SK-N-SH (cell line): ENCODE measurements around the gene ACACA.

Source experiments
- EZH2phosphoT487 ChIP-seq: fragments of 200-600 bp; sonication (generic); IDR thresholded peaks from 2 replicates; pipeline ENCODE4 v1.6.1; 2017; ENCODE audit warnings: low read depth, mixed run types, mild to moderate bottlenecking, antibody characterized with exemption, moderate library complexity, borderline replicate concordance
- FOSL2 ChIP-seq: IDR thresholded peaks from 2 replicates; pipeline ENCODE4 v1.4.0; 2012; ENCODE audit warnings: low read depth, mild to moderate bottlenecking, moderate library complexity, borderline replicate concordance
- MEF2A ChIP-seq: IDR thresholded peaks from 2 replicates; pipeline ENCODE4 v1.4.0; 2012; ENCODE audit warnings: low read depth, borderline replicate concordance
- NFIC ChIP-seq: IDR thresholded peaks from 2 replicates; pipeline ENCODE4 v1.4.0; 2012; ENCODE audit warnings: borderline replicate concordance
- POLR2AphosphoS5 ChIP-seq: IDR thresholded peaks from 2 replicates; pipeline ENCODE4 v1.6.1; 2012; ENCODE audit warnings: low read depth, low read length
- RAD21 ChIP-seq: IDR thresholded peaks from 2 replicates; pipeline ENCODE4 v1.6.1; 2012; ENCODE audit warnings: mild to moderate bottlenecking, low read length
- RFX5 ChIP-seq: IDR thresholded peaks from 2 replicates; pipeline ENCODE4 v1.6.1; 2012; ENCODE audit warnings: mild to moderate bottlenecking, improper control_type of control experiment, low read length
- YY1 ChIP-seq: IDR thresholded peaks from 2 replicates; pipeline ENCODE4 v1.4.0; 2012; ENCODE audit warnings: low read depth, mild to moderate bottlenecking
- TF ChIP-seq, protein P1 (sequence below): fragments of 200-600 bp; sonication (generic); IDR thresholded peaks from 2 replicates; pipeline ENCODE4 v1.6.1; 2017; ENCODE audit warnings: antibody characterized with exemption, mild to moderate bottlenecking, moderate library complexity
- TF ChIP-seq, protein P2 (sequence below): fragments of 150-350 bp; IDR thresholded peaks from 2 replicates; pipeline ENCODE4 v1.6.1; 2016; ENCODE audit warnings: mild to moderate bottlenecking, low read depth, low read length
- TF ChIP-seq, protein P3 (sequence below): IDR thresholded peaks from 2 replicates; pipeline ENCODE4 v1.4.0; 2012; ENCODE audit warnings: low read depth
- TF ChIP-seq, protein P4 (sequence below): IDR thresholded peaks from 2 replicates; pipeline ENCODE4 v1.6.1; 2012; ENCODE audit warnings: mild to moderate bottlenecking, low read depth, low read length, moderate library complexity
- TF ChIP-seq, protein P5 (sequence below): fragments of 150-350 bp; IDR thresholded peaks from 2 replicates; pipeline ENCODE4 v1.6.1; 2017; ENCODE audit warnings: antibody characterized with exemption, low read length, low read depth, borderline replicate concordance

DNA sequence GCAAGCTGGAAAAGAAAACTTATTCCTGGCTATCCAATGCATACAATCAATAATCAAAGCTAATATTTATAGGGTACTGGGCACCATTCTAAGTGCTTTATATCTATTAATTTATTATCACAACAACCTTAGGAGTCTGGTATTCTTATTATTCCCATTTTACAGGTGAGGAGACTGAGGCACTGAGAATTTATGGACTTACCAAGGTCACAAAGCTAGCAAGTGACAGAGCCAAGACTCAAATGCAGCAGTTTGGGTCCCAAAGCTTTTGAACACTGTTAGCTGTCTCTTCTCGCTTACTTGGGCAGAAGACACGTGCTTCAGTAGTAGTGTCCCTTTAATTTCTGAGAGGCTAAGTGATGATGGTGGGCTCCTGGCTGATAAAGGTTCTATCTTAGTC is 305.3 kb downstream of the ACACA start:
- TF ChIP-seq, protein P1, sequence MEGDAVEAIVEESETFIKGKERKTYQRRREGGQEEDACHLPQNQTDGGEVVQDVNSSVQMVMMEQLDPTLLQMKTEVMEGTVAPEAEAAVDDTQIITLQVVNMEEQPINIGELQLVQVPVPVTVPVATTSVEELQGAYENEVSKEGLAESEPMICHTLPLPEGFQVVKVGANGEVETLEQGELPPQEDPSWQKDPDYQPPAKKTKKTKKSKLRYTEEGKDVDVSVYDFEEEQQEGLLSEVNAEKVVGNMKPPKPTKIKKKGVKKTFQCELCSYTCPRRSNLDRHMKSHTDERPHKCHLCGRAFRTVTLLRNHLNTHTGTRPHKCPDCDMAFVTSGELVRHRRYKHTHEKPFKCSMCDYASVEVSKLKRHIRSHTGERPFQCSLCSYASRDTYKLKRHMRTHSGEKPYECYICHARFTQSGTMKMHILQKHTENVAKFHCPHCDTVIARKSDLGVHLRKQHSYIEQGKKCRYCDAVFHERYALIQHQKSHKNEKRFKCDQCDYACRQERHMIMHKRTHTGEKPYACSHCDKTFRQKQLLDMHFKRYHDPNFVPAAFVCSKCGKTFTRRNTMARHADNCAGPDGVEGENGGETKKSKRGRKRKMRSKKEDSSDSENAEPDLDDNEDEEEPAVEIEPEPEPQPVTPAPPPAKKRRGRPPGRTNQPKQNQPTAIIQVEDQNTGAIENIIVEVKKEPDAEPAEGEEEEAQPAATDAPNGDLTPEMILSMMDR, result no peak
- TF ChIP-seq YY1, result no peak
- TF ChIP-seq, protein P2, sequence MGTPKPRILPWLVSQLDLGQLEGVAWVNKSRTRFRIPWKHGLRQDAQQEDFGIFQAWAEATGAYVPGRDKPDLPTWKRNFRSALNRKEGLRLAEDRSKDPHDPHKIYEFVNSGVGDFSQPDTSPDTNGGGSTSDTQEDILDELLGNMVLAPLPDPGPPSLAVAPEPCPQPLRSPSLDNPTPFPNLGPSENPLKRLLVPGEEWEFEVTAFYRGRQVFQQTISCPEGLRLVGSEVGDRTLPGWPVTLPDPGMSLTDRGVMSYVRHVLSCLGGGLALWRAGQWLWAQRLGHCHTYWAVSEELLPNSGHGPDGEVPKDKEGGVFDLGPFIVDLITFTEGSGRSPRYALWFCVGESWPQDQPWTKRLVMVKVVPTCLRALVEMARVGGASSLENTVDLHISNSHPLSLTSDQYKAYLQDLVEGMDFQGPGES, result no peak
- TF ChIP-seq, protein P3, sequence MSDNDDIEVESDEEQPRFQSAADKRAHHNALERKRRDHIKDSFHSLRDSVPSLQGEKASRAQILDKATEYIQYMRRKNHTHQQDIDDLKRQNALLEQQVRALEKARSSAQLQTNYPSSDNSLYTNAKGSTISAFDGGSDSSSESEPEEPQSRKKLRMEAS, result no peak
- no peak for TF ChIP-seq EZH2phosphoT487
- TF ChIP-seq, protein P4, sequence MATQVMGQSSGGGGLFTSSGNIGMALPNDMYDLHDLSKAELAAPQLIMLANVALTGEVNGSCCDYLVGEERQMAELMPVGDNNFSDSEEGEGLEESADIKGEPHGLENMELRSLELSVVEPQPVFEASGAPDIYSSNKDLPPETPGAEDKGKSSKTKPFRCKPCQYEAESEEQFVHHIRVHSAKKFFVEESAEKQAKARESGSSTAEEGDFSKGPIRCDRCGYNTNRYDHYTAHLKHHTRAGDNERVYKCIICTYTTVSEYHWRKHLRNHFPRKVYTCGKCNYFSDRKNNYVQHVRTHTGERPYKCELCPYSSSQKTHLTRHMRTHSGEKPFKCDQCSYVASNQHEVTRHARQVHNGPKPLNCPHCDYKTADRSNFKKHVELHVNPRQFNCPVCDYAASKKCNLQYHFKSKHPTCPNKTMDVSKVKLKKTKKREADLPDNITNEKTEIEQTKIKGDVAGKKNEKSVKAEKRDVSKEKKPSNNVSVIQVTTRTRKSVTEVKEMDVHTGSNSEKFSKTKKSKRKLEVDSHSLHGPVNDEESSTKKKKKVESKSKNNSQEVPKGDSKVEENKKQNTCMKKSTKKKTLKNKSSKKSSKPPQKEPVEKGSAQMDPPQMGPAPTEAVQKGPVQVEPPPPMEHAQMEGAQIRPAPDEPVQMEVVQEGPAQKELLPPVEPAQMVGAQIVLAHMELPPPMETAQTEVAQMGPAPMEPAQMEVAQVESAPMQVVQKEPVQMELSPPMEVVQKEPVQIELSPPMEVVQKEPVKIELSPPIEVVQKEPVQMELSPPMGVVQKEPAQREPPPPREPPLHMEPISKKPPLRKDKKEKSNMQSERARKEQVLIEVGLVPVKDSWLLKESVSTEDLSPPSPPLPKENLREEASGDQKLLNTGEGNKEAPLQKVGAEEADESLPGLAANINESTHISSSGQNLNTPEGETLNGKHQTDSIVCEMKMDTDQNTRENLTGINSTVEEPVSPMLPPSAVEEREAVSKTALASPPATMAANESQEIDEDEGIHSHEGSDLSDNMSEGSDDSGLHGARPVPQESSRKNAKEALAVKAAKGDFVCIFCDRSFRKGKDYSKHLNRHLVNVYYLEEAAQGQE, result no peak
- TF ChIP-seq POLR2AphosphoS5, result no peak
- TF ChIP-seq, protein P5, sequence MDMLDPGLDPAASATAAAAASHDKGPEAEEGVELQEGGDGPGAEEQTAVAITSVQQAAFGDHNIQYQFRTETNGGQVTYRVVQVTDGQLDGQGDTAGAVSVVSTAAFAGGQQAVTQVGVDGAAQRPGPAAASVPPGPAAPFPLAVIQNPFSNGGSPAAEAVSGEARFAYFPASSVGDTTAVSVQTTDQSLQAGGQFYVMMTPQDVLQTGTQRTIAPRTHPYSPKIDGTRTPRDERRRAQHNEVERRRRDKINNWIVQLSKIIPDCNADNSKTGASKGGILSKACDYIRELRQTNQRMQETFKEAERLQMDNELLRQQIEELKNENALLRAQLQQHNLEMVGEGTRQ, result no peak
- TF ChIP-seq RFX5, result no peak
- TF ChIP-seq FOSL2, result no peak
- TF ChIP-seq RAD21, result no peak
- TF ChIP-seq MEF2A, result no peak
- no peak for TF ChIP-seq NFIC
